SIG-M5 treated with dmso at 0.1 percent for 504 hours (cell line): ENCODE results near the gene SLC35G4.
"Not testable (repeated sequence)": the region's sequence is repeated elsewhere in the genome, so short reads cannot be mapped to it uniquely, and the experiment has no call there.

Experiments
- DNase-seq: peaks from one replicate; lab custom pipeline; 2025; ENCODE audit not compliant: unreplicated experiment; lab: John Stamatoyannopoulos, UW

The SLC35G4 gene

GRCh38 chr18:11609488-11609887, at the start of gene SLC35G4:
Gene SLC35G4, plus strand, starts transcription at chr18:11609596. Its CDS starts 0 bp downstream, at chr18:11609596.
- DNase-seq: not testable (repeated sequence)

- DNase-seq: no peak
Observed at GRCh38 chr18:11561293-11561692, 48.1 kb upstream of the SLC35G4 start.

- no peak for DNase-seq
Observed at GRCh38 chr18:11565716-11566115, 43.7 kb upstream of the SLC35G4 start.

- no peak for DNase-seq
Observed at GRCh38 chr18:11566236-11566965, 43.0 kb upstream of the SLC35G4 start.

- no peak for DNase-seq
Observed at GRCh38 chr18:11567396-11567795, 42.0 kb upstream of the SLC35G4 start.

- DNase-seq: no peak
Observed at GRCh38 chr18:11570073-11570588, 39.3 kb upstream of the SLC35G4 start.

GRCh38 chr18:11570769-11571412, 38.5 kb upstream of the SLC35G4 start:
- peak; percentile 1 for DNase-seq

GRCh38 chr18:11572201-11572600, 37.2 kb upstream of the SLC35G4 start:
- DNase-seq: no peak

- DNase-seq: no peak
Observed at GRCh38 chr18:11574545-11574944, 34.9 kb upstream of the SLC35G4 start.

GRCh38 chr18:11577271-11578112, 31.9 kb upstream of the SLC35G4 start:
- no peak for DNase-seq

- DNase-seq: no peak
Observed at GRCh38 chr18:11578799-11579198, 30.6 kb upstream of the SLC35G4 start.

GRCh38 chr18:11579916-11580315, 29.5 kb upstream of the SLC35G4 start:
- DNase-seq: no peak

- no peak for DNase-seq
Observed at GRCh38 chr18:11581286-11581685, 28.1 kb upstream of the SLC35G4 start.

- DNase-seq: no peak
Observed at GRCh38 chr18:11585596-11585995, 23.8 kb upstream of the SLC35G4 start.

- no peak for DNase-seq
Observed at GRCh38 chr18:11586896-11587295, 22.5 kb upstream of the SLC35G4 start.

- DNase-seq: no peak
Observed at GRCh38 chr18:11587432-11587831, 22.0 kb upstream of the SLC35G4 start.

- DNase-seq: no peak
Observed at GRCh38 chr18:11587846-11588245, 21.6 kb upstream of the SLC35G4 start.

- no peak for DNase-seq
Observed at GRCh38 chr18:11591957-11592356, 17.4 kb upstream of the SLC35G4 start.

GRCh38 chr18:11600321-11600720, 9.1 kb upstream of the SLC35G4 start:
- no peak for DNase-seq

- no peak for DNase-seq
Observed at GRCh38 chr18:11607906-11608305, 1.5 kb upstream of the SLC35G4 start.

- DNase-seq: not testable (repeated sequence)
Observed at GRCh38 chr18:11608618-11609017, 778 bp upstream of the SLC35G4 start.
